Right lung (tissue), 5 donors: ENCODE measurements around the gene MEN1. TPM values are rescaled to one million over a fixed set of nuclear protein-coding genes. Genes with fewer than 3 reads are reported as not detected.
"Not testable (repeated sequence)": the region's sequence is repeated elsewhere in the genome, so short reads cannot be mapped to it uniquely, and the experiment has no call there.

Experiments
- DNase-seq, 2 donors: peaks; one replicate each; pipeline ENCODE4 v3.0.0-alpha.2; 2013
- polyA plus RNA-seq, 5 donors: library from polyadenylated mRNA; unstranded; fragments of 120-200 nt; gene quantifications; one replicate each; pipeline versions ENCODE4 v1.2.1 to v1.2.3, GENCODE V29; 2013; ENCODE audit warnings: inconsistent platforms in 1 of 5, low replicate concordance in 1 of 5; ENCODE audit not compliant: insufficient read length in 5 of 5, insufficient read depth in 1 of 5

Gene MEN1
- polyA plus RNA-seq, 5 donors, result 30.3 to 48.5 (median 37.1) TPM

DNA sequence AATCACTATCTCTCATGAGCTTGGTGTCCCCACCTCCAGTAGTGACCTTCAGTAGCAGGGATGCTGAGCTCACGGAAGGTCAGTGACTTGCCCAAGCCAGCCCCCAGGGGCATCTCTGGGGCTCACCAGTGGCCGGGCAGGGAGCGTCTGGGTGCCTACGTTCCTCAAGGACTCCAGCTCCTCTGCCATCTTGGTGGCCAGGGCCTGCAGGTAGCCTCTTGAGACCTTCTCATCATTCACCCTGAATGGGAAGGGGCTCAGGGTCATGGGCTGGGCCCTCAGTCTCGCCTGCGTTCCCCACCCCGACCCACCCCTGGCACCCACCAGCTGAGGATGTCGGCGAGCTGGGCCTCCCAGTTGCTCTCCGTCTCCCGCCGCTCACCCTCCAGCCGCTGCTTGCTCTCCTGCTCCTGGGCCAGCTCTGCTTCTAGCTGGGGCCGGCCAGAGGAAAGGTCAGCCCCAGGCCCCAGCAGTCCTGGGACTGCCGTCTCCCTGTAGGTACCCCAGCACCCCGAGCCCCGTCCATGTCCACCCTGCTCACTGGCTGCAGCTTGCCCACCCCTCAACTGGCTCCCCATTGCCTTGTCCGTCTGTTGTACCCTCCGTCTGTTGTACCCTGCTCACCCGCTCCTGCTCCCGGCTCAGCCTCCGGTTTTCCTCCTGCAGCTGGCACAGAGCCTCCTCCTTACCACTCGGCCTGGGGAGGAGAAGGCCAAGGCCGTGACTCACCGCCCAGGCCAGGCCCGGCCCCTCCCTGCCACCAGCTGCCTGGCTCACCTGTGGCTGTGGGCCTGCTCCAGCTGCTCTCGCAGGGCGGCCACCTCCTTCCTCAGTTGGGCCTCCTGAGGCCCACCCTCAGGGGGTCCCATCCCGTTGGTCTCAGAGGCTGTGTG lies 24.6 kb upstream of the MEN1 start:
- no peak for DNase-seq

DNA sequence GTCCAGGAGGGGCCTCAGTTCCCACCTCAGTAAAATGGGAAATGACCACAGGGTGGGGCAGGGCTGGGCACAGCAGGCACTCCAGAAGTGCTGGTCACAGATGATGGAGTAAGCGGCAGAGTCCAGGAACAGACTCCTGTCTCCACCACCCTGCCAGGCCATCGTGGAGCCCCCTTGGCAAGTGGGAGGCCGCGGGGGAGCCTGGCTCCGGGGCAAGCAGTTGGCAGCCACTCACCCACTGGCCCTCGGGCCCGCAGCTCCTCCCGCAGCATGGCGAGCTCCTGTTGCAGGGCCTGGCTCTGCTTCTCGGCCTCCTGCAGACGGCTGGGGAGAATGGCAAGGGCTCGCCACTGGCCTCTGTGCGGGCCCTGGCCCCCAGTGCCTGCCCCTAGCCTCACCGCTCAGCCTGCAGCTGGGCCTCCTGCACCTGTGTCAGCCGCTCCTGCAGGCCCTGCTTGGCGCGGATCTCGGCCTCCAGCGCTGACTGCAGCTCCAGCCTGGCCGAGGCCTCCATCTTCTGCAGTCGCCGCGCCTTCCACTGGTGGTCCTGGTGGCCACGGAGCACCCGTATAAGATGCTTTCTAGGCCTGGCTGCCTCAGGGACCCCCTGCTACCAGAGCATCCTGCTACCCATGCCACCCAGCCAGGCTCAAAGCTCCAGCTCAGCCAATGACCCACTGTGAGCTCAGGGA lies 23.8 kb upstream of the MEN1 start:
- DNase-seq, result no peak

DNA sequence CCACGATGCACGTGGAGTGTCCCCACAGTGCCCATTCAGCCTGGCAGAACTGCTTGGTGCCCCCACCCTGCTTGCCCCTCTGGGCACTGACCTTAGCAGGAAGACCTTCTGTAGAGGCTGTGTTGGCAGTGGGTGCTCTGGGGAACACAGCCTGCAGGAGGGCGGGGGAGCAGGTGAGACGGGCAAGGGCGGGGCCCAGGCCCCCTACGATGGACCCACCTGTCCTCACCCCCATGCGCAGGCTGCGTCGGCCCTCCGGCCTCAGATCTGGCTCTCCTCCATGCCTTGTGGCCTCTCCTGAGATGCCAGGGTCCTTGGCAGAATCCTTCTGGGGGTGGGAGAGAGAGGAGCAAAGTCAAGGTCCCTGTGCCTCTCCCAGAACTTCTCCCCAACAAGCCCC lies 23.2 kb upstream of the MEN1 start:
- DNase-seq, result no peak

GRCh38 chr11:64833198-64833502 lies 22.8 kb upstream of the MEN1 start:
- no peak for DNase-seq

DNA sequence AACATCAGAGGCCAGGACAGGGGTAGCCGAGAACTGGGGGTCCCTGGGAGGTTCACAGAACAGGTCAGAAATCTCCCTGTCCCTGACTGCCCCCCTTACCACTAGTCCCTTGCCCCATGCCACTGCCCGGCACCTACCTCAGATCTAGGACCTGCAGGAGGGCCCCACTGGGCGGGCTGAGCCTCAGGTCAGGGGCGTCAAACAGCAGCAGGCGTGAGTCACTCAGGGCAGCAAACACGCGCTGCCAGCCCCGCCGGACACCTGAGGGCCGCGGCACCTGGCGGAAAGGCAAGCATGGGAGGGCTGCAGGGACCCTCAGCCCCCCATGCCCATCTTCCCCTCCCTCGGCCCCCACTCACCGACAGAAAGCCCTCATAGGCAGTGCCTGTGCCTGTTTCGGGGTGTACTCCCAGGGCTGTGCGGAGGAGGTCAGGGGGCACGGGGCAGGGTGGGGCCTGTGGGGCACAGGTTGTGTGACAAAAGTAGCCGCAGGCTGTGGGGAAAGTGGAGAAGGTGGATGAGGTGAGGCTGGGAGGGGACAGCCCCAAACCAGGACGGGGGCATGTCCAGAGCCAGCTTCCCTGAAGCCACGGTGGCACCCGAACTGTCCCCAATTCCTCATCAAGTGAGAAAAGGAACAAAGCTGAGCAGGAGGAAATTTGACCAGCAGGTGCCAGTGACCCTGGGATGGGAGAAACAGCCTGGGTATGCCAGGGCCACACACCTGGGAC lies 22.3 kb upstream of the MEN1 start:
- DNase-seq, result no peak

DNA sequence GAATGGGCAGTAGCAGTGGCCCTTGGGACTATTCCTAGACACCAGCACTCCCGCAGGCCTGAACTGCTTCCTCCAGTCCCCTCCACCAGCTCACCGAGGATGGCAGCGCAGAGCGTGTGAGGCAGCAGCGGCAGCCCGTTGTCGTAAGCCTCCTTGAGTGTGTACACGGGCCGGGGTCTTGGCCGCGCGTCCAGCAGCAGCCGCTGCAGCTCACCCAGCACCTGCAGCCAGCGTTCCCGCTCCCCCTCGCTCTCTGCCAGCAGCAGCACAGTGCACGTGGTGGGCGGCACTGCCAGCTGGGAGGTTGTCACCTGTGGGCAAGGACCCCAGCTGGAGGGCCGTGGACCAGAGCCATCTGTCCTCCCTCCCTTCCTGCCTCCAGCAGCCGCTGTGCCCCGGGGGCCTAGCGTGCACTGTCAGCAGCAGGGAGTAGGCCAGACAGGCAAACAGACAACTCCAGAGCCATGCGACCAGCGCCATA lies 21.1 kb upstream of the MEN1 start:
- no peak for DNase-seq

DNA sequence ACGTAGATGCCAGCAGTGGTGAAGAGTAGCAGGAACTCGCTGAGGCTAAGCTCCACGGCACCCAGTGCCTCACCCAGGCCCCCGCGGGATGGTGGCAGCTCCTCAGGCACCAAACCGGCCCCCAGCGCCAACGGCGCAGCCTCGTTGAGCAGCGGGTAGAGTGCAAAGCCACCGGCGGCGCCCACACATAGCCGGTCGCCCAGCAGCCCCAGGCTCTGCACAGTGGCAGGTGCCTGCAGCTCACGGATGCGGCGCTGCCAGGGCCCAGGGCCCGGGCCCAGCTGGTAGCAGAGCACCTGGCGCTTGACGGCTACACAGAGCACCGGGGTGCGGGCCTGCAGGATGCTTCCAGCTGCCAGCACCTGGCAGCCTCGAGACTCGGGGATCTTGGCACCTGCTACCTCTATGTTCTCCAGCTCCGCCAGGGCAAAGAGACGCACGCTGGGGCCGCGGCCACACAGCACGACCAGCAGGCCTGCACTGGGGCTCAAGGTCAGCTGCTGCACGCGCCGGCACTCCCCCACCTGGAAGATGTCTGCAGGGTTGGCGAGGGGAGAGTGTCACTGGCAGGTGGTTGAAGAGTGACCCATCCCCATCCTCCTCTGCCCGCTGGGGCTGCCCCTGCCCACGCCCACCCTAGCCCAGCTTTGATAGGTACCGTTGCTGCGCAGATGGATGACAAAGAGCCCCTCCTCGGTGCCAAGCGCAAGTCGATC lies 19.3 kb upstream of the MEN1 start:
- no peak for DNase-seq

DNA sequence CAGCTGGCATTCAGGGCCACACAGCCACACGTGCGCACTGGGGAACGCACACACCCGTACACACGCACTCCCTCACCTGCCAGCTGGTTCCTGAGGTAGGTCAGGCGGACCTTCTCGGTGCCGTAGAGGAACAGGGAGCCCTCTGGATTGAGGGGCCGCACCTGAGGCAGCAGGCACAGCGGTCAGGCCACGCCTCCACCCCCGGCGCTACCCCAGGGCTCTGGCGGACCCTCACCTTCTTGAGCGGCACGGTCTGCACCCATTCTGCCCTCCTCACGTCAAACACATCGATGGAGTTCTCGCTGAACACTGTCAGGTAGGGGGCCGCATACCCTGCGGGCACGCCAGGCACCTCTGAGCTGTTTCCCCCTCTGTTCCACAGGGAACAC lies 17.1 kb upstream of the MEN1 start:
- no peak for DNase-seq

- no peak for DNase-seq
Observed at GRCh38 chr11:64826578-64827450, 16.5 kb upstream of the MEN1 start.

DNA sequence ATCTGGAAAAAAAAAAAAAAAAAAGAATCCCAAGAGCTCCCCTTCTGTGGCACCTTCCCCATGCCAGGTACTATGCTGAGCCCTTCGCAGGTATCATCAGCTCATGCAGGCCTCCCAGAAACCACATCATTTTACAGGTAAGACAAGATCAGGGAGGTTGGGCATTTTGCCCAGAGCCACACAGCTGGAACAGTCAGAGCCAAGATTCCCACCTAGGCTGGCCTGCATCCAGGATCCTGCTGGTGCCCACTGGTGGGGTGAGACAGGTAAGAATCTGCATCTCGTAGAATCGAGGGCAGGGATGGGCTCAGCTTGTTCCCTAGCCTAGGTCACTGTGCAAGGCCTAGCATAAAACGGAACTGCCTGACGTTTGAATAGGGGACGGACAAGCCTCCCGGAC lies 15.7 kb upstream of the MEN1 start:
- DNase-seq, result no peak

GRCh38 chr11:64823568-64824119 lies 13.3 kb upstream of the MEN1 start:
- no peak for DNase-seq

GRCh38 chr11:64817476-64817875 lies 7.1 kb upstream of the MEN1 start:
- no peak for DNase-seq

GRCh38 chr11:64815433-64815832 lies 5.1 kb upstream of the MEN1 start:
- DNase-seq, result not testable (repeated sequence)

GRCh38 chr11:64814712-64815187 lies 4.4 kb upstream of the MEN1 start:
- DNase-seq, result no peak

GRCh38 chr11:64813826-64814225 lies 3.5 kb upstream of the MEN1 start:
- no peak for DNase-seq

DNA sequence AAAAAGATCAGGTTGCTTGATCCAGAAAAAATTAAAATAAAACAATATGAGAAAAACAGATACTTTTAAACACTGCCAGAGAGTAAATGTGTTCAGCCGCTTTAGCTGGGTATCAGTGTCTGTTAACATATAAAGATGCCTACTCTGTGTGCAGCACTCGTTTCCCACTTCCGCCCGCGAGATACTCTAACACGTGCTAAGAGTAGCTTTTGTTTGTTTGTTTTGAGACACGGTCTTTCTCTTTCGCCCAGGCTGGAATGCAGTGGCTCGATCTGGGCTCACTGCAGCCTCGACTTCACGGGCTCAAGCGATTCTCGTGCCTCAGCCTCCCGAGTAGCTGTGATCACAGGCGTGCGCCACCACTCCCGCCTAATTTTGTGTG lies 531 bp upstream of the MEN1 start:
- no peak for DNase-seq

DNA sequence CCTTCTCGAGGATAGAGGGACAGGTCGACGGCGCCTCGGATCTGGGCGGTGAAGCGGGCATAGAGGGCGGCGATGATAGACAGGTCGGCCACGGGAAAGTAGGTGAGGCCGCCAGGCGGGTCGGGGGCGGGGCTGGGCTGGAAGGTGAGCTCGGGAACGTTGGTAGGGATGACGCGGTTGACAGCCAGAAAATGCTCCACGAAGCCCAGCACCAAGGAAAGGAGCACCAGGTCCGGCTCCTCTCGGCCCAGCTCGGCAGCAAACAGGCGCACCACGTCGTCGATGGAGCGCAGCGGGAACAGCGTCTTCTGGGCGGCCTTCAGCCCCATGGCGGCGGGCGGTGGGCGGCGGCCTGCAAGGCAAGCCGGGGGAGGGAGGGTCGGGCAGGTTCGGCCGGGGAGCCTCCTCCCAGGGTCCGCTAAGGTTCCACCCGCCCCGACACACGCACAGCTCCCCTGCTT lies 540 bp downstream of the MEN1 start:
- DNase-seq, result no peak

- no peak for DNase-seq
Observed at GRCh38 chr11:64805481-64805880, 4.9 kb downstream of the MEN1 start.

DNA sequence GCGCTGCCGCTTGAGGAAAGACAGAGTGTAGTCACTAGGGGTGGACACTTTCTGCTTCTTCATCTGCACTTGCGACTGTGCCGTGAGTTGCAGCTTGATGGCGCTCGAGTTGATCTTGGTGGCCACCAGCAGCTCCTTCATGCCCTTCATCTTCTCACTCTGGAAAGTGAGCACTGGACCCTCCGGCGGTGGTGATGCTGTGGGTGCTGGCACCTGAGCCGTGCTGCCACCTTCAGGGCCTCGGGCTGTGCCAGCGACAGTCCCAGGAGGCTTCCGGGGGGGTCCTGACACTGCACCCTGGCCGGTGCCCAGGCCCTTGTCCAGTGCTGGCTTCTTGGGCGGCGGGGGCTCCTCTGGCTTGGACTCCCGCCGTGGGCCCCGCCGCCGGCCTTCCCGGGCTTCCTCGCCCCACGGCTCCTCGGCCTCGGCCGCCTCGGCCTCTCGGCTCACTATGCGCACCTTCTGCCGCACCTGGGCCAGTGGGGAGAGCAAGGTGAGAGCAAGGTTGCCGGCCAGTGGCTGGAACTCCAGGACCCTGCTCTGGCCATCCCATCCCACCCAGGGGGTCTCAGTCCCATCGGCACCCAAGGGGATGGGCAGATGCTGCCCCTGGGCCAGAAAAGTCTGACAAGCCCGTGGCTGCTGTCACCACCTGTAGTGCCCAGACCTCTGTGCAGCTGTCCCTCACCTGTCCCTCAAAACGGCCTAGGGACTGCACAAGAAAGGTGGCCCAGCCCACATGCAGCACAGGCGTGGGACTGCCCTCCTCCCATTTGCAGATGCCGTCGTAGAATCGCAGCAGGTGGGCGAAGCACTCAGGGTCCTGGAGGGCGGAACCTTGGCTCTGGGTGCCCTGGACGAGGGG lies 5.8 kb downstream of the MEN1 start:
- DNase-seq, result no peak
